ENCODE data around the gene CSPG4. TPM values are rescaled to one million over a fixed set of nuclear protein-coding genes. Genes with fewer than 3 reads are reported as not detected.

The CSPG4 gene
- total and polyA plus RNA-seq, 2 of the 13 experiments (the other 11 are each of a cell fraction or from before 2014, with no cell fraction given) = 0.01 to 0.04 TPM

- no peak for TF ChIP-seq ZBTB46 (CRISPR knock-in tag; IDR thresholded peaks at IDR 0.05; ENCODE audit: borderline replicate concordance)
- TF ChIP-seq WIZ (CRISPR knock-in tag; IDR thresholded peaks at IDR 0.05) = no peak
- peak; percentile 34; the same call in 1 of the 2 replicates for TF ChIP-seq ZNF572 (CRISPR knock-in tag; IDR thresholded peaks at IDR 0.05)
- TF ChIP-seq, protein P1, sequence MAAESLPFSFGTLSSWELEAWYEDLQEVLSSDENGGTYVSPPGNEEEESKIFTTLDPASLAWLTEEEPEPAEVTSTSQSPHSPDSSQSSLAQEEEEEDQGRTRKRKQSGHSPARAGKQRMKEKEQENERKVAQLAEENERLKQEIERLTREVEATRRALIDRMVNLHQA (CRISPR knock-in tag; IDR thresholded peaks at IDR 0.05) = no peak
- TF ChIP-seq BATF2 (CRISPR knock-in tag; IDR thresholded peaks at IDR 0.05) = 0 out of 2 replicates have a peak, but pooled peaks have one; percentile 42
- TF ChIP-seq, protein P2, sequence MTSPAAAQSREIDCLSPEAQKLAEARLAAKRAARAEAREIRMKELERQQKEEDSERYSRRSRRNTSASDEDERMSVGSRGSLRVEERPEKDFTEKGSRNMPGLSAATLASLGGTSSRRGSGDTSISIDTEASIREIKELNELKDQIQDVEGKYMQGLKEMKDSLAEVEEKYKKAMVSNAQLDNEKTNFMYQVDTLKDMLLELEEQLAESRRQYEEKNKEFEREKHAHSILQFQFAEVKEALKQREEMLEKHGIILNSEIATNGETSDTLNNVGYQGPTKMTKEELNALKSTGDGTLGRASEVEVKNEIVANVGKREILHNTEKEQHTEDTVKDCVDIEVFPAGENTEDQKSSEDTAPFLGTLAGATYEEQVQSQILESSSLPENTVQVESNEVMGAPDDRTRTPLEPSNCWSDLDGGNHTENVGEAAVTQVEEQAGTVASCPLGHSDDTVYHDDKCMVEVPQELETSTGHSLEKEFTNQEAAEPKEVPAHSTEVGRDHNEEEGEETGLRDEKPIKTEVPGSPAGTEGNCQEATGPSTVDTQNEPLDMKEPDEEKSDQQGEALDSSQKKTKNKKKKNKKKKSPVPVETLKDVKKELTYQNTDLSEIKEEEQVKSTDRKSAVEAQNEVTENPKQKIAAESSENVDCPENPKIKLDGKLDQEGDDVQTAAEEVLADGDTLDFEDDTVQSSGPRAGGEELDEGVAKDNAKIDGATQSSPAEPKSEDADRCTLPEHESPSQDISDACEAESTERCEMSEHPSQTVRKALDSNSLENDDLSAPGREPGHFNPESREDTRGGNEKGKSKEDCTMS (CRISPR knock-in tag; conservative IDR thresholded peaks at IDR 0.05) = no peak
- TF ChIP-seq, protein P3, sequence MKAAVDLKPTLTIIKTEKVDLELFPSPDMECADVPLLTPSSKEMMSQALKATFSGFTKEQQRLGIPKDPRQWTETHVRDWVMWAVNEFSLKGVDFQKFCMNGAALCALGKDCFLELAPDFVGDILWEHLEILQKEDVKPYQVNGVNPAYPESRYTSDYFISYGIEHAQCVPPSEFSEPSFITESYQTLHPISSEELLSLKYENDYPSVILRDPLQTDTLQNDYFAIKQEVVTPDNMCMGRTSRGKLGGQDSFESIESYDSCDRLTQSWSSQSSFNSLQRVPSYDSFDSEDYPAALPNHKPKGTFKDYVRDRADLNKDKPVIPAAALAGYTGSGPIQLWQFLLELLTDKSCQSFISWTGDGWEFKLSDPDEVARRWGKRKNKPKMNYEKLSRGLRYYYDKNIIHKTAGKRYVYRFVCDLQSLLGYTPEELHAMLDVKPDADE (CRISPR knock-in tag; IDR thresholded peaks at IDR 0.05) = 0 out of 2 replicates have a peak, but pooled peaks have one; percentile 45
- peak; percentile 57; the same call in 1 of the 2 replicates for TF ChIP-seq KAT7 (CRISPR knock-in tag; IDR thresholded peaks at IDR 0.05; ENCODE audit: borderline replicate concordance)
- no peak for TF ChIP-seq YEATS2 (CRISPR knock-in tag; IDR thresholded peaks at IDR 0.05; ENCODE audit: borderline replicate concordance)
- TF ChIP-seq ZNF558 (CRISPR knock-in tag; IDR thresholded peaks at IDR 0.05; ENCODE audit: borderline replicate concordance) = no peak
- TF ChIP-seq MTA1 (CRISPR knock-in tag; IDR thresholded peaks at IDR 0.05; ENCODE audit: borderline replicate concordance) = peak; percentile 73; the same call in 1 of the 2 replicates
- no peak for TF ChIP-seq MAF1 (CRISPR knock-in tag; IDR thresholded peaks at IDR 0.05; ENCODE audit: borderline replicate concordance)
- no peak for TF ChIP-seq IRF1 (CRISPR knock-in tag; IDR thresholded peaks at IDR 0.05; ENCODE audit: low read depth)
- TF ChIP-seq ZNF557 (CRISPR knock-in tag; IDR thresholded peaks at IDR 0.05) = no peak
- no peak for TF ChIP-seq ZNF674 (CRISPR knock-in tag; IDR thresholded peaks at IDR 0.05; ENCODE audit: low read depth)
- peak; percentile 4; the same call in 1 of the 2 replicates for TF ChIP-seq HOXA3 (CRISPR knock-in tag; IDR thresholded peaks at IDR 0.05)
- TF ChIP-seq MEF2D (CRISPR knock-in tag; IDR thresholded peaks at IDR 0.05) = no peak
- TF ChIP-seq CBX5 (CRISPR knock-in tag; IDR thresholded peaks at IDR 0.05; ENCODE audit: borderline replicate concordance) = no peak; the same call in 1 of the 2 replicates
- TF ChIP-seq, protein P4, sequence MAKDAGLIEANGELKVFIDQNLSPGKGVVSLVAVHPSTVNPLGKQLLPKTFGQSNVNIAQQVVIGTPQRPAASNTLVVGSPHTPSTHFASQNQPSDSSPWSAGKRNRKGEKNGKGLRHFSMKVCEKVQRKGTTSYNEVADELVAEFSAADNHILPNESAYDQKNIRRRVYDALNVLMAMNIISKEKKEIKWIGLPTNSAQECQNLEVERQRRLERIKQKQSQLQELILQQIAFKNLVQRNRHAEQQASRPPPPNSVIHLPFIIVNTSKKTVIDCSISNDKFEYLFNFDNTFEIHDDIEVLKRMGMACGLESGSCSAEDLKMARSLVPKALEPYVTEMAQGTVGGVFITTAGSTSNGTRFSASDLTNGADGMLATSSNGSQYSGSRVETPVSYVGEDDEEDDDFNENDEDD (CRISPR knock-in tag; IDR thresholded peaks at IDR 0.05; ENCODE audit: borderline replicate concordance) = no peak
These were observed 65.1 kb downstream of the CSPG4 start, which contains the start of gene SNX33 (continued) for GRCh38 chr15:75647370-75648155.

All from HepG2 (cell line).